Astrocyte of the spinal cord (primary cell): Measurements from ENCODE around the gene RPTOR.

ENCODE experiments used
- DNase-seq: peaks from one replicate; pipeline ENCODE4 v3.0.0; 2011; ENCODE audit warnings: low read depth, low spot score
- H3K4me3 ChIP-seq: 2 replicates; pipeline ENCODE4 v1.5.1; 2011; ENCODE audit warnings: low read depth, mild to moderate bottlenecking, low read length, moderate library complexity
- CTCF ChIP-seq: IDR thresholded peaks from 2 replicates; pipeline ENCODE4 v1.5.1; 2012; ENCODE audit warnings: low read depth, mild to moderate bottlenecking, low read length, inconsistent platforms
- in situ Hi-C: cut with HindIII; loops from 2 replicates; pipeline ENCODE4 v1.10.0; 2017; ENCODE audit warnings: low sequenced_read_pairs

RPTOR gene

GRCh38 chr17:80845863-80846671 lies 301.4 kb downstream of the RPTOR start:
- no peak for TF ChIP-seq CTCF
- in situ Hi-C loops, result no loop called here
- DNase-seq, result no peak
- no peak overlapping the region for H3K4me3 ChIP-seq

DNA sequence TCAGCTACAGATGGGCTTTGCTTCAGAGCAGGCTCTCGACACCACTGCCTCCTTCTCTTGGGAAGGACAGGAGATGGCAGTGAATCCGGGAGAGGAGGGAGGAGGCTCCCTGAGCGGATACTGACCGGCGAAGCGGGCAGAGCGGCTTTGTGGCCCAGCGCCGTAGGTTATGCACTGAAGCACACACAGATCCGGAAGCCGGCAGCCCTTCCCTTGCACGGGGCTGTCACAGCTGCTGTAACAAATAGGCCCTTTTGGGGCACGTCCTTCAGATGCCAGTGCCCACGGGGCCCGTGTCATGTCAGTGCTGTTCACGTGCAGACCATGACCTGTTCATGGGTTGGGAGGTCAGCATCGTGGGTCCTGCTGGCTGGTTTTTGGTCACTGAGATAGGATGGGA lies 302.3 kb downstream of the RPTOR start:
- DNase-seq, result no peak
- in situ Hi-C loops, result no loop called here
- TF ChIP-seq CTCF, result no peak
- H3K4me3 ChIP-seq, result no peak overlapping the region

GRCh38 chr17:80847496-80848230 lies 303.0 kb downstream of the RPTOR start:
- DNase-seq, result no peak
- no peak for TF ChIP-seq CTCF
- no peak overlapping the region for H3K4me3 ChIP-seq
- in situ Hi-C loops, result no loop called here

DNA sequence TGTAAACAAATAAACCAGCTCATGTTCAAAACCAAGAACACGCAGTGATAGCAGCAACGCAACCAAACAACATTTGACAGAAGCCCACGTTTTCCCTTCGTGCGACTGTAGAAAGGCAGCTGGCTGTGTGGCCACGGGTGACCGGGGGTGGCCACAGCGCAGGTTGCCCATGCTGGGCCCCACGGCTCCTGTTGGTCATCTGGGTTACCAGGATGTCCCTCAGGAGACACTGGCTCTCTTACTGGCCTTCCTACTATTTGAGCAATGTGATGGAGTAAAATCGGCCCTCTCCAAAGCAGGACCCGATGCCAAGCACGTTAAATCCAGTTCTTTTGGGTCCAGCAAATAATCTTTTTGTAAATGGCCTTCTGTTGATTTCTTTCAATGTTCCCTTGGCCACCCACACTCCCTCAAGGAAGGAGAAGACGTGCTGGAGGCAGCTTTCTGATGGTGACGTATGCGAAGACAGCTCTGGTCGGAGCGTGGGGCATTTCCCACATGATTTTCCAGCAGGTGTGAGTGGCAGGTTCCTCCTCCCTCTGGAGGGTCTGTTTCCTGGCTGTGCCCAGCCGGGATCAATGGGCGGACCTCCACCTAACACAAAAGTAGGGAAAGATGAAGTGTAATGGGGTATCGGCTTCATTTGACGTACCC lies 303.9 kb downstream of the RPTOR start:
- H3K4me3 ChIP-seq, result no peak overlapping the region
- DNase-seq, result no peak
- no peak for TF ChIP-seq CTCF
- in situ Hi-C loops, result no loop called here

- no peak overlapping the region for H3K4me3 ChIP-seq
- TF ChIP-seq CTCF, result no peak
- DNase-seq, result no peak
- in situ Hi-C loops, result no loop called here
These were observed 304.5 kb downstream of the RPTOR start for GRCh38 chr17:80849119-80849518.

DNA sequence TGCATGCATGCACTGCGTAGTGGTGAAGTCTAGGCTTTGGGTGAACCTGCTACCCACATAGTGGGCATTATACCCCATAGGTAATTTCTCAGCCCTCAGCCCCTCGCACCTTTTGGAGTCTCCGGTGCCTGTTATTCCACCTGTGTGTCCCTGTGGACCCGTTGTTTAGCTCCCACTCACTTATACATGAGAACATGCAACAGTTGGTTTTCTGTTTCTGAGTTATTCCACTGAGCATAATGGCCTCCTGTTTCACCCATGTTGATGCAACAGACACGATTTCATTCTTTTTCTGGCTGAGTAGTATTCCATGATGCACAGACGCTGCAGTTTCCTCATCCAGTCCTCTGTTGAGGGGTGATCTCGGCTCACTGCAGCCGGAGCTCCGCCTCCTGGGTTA lies 305.5 kb downstream of the RPTOR start:
- no peak overlapping the region for H3K4me3 ChIP-seq
- in situ Hi-C loops, result no loop called here
- no peak for TF ChIP-seq CTCF
- DNase-seq, result no peak
